HG02588 (cell line): ENCODE results near the gene FRS3.

ENCODE experiments used
- ATAC-seq: cut with Tn5 transposase; IDR thresholded peaks from one replicate; pipeline ENCODE4 v1.9.1; 2021; ENCODE audit warnings: mild to moderate bottlenecking, moderate library complexity; ENCODE audit not compliant: unreplicated experiment

Gene FRS3

GRCh38 chr6:41730531-41731436 lies 48.9 kb downstream of the FRS3 start:
- no peak for ATAC-seq

- ATAC-seq = no peak
Observed at GRCh38 chr6:41729624-41730023, 50.1 kb downstream of the FRS3 start.

- no peak for ATAC-seq
Observed at GRCh38 chr6:41728954-41729353, 50.7 kb downstream of the FRS3 start.

GRCh38 chr6:41728073-41728936 lies 51.4 kb downstream of the FRS3 start:
- no peak for ATAC-seq

GRCh38 chr6:41727705-41728072 lies 52.0 kb downstream of the FRS3 start:
- no peak for ATAC-seq

- ATAC-seq = no peak
Observed at GRCh38 chr6:41726876-41727275, 52.8 kb downstream of the FRS3 start.

GRCh38 chr6:41724586-41725501 lies 54.9 kb downstream of the FRS3 start:
- no peak for ATAC-seq

- ATAC-seq = no peak
Observed at GRCh38 chr6:41724228-41724580, 55.5 kb downstream of the FRS3 start.

- peak; percentile 58 for ATAC-seq
Observed at GRCh38 chr6:41723530-41724227, 56.0 kb downstream of the FRS3 start.

- ATAC-seq = no peak
Observed at GRCh38 chr6:41722969-41723529, 56.7 kb downstream of the FRS3 start.

- ATAC-seq = no peak
Observed at GRCh38 chr6:41721414-41721813, 58.3 kb downstream of the FRS3 start.

- ATAC-seq = no peak
Observed at GRCh38 chr6:41720783-41721182, 58.9 kb downstream of the FRS3 start.

GRCh38 chr6:41720262-41720620 lies 59.5 kb downstream of the FRS3 start:
- no peak for ATAC-seq
